Cardiac fibroblast (primary cell): ENCODE results near the gene CDH7.

ENCODE experiments used
- DNase-seq, 2 donors: peaks; one replicate each; pipeline versions ENCODE4 v3.0.0 to v3.0.0-alpha.2; 2010; ENCODE audit warnings: low read depth in 2 of 2
- H3K4me3 ChIP-seq, 2 donors: replicated peaks in 1 of 2; 1 replicate in 1 of 2; 2 replicates in 1 of 2; pipeline ENCODE4 v1.5.1; 2011; ENCODE audit warnings: low read depth in 2 of 2, low read length in 2 of 2, mild to moderate bottlenecking in 2 of 2, moderate library complexity in 1 of 2
- CTCF ChIP-seq: IDR thresholded peaks from one replicate; pipeline ENCODE4 v1.5.1; 2011; ENCODE audit warnings: low read depth, mild to moderate bottlenecking, low read length, inconsistent platforms

The CDH7 gene

DNA sequence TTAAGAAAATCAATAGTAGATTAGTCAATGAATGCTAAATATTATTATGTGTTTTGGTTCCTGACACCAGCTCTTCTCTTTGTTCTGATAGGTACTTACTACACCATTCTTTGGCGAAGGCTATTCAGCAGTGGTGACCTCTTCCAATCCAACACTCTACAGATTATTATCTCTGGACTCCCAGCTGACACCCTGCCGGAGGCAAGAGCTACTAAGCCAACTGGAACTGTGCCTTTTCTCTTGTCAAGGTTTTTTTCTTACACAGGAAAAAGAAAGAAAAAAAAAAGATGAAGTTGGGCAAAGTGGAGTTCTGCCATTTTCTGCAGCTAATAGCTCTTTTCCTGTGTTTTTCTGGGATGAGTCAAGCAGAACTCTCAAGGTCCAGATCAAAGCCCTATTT lies 11.7 kb downstream of the CDH7 start:
- TF ChIP-seq CTCF: no peak
- no peak for DNase-seq

DNA sequence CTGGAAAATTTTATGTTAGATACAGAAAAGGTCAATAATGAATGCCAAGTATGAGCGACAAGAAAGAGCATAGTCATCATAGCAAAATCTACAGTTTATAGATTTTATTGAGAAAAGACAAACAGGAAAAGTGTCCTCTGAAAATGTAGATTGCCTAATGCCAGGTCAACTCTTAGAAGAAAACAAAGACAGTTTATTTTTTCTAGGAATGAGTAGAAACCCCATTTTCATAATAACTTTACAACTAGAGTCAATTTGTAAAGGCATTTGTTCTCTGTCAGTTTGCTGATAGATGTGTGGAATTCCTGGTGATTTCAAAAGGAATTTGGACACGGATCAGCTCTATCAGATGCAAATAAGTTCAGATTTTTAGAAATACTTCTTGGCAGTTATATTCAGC lies 16.6 kb downstream of the CDH7 start:
- no peak overlapping the region for H3K4me3 ChIP-seq
- no peak for DNase-seq
- TF ChIP-seq CTCF: no peak

More for the DNA sequence above, 11.7 kb downstream of the CDH7 start:
- no peak overlapping the region for H3K4me3 ChIP-seq

GRCh38 chr18:65768120-65768778 lies 17.4 kb downstream of the CDH7 start:
- no peak for TF ChIP-seq CTCF
- no peak overlapping the region for H3K4me3 ChIP-seq

GRCh38 chr18:65769652-65770051 lies 18.8 kb downstream of the CDH7 start:
- no peak for DNase-seq
- TF ChIP-seq CTCF: no peak
- no peak overlapping the region for H3K4me3 ChIP-seq

More at GRCh38 chr18:65768120-65768778, 17.4 kb downstream of the CDH7 start:
- DNase-seq: no peak

DNA sequence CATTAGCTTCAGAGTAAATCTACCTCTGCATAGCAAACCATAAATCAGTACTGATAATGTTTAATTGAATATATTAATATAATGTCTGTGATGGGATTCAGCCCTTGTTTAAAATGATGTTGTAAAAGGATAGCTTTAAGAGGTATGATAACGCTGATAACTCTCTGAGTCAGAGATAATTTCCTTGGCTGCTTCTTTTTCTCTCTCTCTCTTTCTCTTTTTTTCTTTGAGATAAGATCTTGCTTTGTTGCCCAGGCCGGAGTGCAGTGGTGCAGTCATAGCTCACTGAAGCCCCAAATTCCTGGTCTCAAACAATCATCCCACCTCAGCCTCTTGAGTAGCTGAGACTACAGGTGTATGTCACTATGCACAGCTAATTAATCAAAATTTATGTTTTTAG lies 35.7 kb downstream of the CDH7 start:
- no peak overlapping the region for H3K4me3 ChIP-seq
- no peak for DNase-seq
- TF ChIP-seq CTCF: no peak

DNA sequence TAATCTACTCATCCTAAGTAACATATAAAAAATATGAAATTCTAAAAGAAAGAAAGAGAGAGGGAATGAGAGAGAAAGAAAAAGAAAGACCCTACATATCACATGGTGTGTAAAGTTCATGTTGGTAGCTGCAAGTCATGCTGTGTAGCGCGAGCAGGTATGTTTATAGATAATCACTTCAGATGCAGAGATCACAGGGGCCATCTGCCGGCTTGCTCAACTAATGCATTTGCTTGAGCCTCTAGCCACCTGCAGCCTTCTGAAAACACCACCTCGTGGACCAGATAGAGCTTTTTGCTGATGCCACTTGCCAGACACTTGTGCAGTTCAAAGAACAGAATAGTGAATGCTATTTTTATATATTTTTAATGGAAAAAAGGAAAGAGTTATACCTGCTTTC lies 37.6 kb downstream of the CDH7 start:
- no peak for TF ChIP-seq CTCF
- DNase-seq: no peak
- no peak overlapping the region for H3K4me3 ChIP-seq

DNA sequence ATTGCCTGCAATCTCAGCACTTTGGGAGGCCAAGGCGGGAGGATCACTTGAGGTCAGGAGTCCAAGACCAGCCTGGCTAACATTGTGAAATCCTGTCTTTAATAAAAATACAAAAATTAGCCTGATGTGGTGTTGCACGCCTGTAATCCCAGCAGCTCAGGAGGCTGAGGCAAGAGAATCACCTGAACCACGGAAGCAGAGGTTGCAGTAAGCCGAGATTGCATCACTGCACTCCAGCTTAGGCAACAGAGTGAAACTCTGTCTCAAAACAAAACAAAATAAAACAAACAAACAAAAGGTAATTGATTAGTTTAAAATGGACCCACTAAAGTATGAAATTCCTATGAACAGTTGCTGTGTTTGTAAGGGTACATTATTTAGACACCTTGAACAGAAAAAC lies 39.8 kb downstream of the CDH7 start:
- H3K4me3 ChIP-seq: no peak overlapping the region
- no peak for TF ChIP-seq CTCF
- DNase-seq: no peak
